OCI-LY3 (cell line): ENCODE data around the gene PDE8A.

ENCODE experiments used
- CTCF ChIP-seq: fragments of 200-600, 300-600 bp; sonication (generic); IDR thresholded peaks from 2 replicates; pipeline ENCODE4 v1.5.1; 2014; ENCODE audit warnings: antibody characterized with exemption, low read length, low read depth
- EZH2phosphoT487 ChIP-seq: fragments of 200-600 bp; shearing (Covaris generic); IDR thresholded peaks from 2 replicates; pipeline ENCODE4 v1.6.1; 2018; ENCODE audit warnings: antibody characterized with exemption, mixed run types, low read depth

DNA sequence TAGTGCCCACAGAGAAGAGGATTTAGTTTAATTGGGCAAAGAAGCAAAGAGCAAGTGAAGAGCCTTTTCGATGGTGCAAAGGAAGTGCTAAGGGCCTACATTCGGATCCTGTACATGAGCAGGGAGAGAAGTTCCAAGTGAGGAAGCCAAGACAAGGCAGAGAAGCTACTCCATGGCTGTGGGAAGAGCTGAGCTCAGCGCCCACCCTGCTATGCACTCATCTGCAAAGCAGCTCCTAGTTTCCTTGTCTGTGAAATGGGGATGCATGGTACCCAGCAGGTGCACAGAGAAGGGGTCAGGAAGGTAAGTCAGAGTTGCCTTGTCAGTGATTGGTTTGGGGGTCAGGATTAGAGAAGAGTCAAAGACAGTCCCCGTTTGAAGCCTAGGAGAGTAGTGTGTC, 126.5 kb downstream of the PDE8A start:
- TF ChIP-seq CTCF (no peak), EZH2phosphoT487 (no peak)
